Measurements from ENCODE around the gene CDK10.

DNA sequence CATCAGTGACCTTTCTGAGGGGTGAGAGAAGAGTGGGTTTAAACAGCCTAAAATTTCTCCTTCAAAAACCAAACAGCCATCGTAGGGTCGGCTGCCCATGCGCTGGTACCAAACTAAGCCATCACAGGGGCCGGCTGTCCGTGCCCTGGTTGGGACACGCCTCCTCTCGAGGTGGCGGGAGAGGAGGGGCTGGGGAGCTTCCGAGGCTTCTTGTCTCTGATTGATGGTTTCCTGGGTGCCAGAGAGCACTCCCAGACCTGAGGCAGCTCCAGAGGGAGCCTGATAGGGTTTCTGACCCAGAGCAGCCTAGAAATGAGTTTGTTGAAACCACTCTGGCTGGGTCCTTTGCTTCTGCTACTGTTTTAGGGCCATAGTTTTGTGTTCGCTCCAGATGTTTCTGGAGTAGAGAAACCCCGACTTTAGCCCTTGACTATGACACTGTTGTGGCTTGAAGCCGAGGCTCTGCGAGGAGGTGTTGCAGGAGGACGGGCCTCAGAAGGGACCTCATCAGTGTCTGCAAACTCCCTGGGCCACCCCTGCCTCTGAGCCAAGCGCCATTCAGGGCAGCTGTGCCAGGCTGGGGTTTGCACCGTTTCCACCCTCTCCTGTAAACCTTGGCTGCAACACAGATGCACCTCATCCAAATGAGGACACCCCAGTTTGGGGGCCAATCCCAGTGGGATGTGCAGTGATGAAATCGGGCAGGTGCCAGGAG is 41.1 kb downstream of the CDK10 start:
- TF ChIP-seq, protein P1, sequence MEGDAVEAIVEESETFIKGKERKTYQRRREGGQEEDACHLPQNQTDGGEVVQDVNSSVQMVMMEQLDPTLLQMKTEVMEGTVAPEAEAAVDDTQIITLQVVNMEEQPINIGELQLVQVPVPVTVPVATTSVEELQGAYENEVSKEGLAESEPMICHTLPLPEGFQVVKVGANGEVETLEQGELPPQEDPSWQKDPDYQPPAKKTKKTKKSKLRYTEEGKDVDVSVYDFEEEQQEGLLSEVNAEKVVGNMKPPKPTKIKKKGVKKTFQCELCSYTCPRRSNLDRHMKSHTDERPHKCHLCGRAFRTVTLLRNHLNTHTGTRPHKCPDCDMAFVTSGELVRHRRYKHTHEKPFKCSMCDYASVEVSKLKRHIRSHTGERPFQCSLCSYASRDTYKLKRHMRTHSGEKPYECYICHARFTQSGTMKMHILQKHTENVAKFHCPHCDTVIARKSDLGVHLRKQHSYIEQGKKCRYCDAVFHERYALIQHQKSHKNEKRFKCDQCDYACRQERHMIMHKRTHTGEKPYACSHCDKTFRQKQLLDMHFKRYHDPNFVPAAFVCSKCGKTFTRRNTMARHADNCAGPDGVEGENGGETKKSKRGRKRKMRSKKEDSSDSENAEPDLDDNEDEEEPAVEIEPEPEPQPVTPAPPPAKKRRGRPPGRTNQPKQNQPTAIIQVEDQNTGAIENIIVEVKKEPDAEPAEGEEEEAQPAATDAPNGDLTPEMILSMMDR (IDR thresholded peaks at IDR 0.05): no peak
- TF ChIP-seq POLR2AphosphoS5 (IDR thresholded peaks at IDR 0.05; ENCODE audit: low read depth, low read length) (no peak), SIN3A (IDR thresholded peaks at IDR 0.05; ENCODE audit: borderline replicate concordance, insufficient read depth, low read depth, low read length) (no peak)
